GM21381 (cell line): ENCODE results near the gene SLC43A1.

ENCODE experiments used
- ATAC-seq: cut with Tn5 transposase; IDR thresholded peaks from one replicate; pipeline ENCODE4 v1.9.1; 2021; ENCODE audit warnings: mild to moderate bottlenecking, moderate library complexity; ENCODE audit not compliant: unreplicated experiment

Gene SLC43A1

DNA sequence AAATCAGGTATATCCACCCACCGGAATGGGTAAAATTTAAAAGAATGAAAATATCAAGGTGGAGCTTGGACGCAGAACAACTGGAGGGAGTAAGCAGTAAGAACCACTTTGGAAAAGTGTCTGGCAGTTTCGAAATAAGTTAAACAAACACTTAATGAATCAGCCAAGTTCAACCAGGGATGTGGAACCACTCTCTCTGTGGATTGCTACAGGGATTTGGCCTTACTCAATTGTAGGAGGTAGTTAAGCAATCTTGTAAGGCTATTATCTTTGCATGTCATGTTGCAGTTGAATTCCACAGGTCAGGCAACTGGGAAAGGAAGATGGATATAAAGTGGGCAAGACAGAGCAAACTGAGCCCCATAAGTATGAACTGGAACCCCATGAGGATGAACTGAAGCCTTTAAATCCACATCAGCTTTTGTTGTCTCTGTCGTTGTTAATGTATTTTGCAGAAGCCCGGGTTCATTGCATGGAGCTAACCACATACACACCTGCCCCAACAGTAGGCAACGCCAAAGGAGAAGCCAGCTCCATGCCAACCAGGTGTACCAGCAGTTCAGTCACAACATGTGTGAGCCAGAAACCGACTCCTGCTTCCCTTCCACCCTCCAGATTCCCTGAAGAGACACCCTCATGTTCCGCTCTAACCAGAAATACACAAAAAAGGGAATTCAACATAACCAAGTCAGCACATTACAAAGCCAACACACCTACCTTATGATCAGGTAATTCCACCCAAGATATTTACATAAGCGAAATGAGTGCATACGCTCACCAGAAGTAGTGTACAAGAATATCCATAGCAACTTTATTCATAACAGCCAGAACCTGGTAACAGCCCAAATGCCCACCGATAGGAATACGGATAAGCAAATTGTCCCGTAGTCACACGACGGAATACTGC lies 80.6 kb downstream of the SLC43A1 start:
- ATAC-seq = no peak
